Breast epithelium (tissue), 4 donors: ENCODE data around the gene NDUFS6. TPM values are rescaled to one million over a fixed set of nuclear protein-coding genes. Genes with fewer than 3 reads are reported as not detected.

Source experiments
- DNase-seq, 2 donors: peaks; one replicate each; pipeline ENCODE4 v3.0.0-alpha.2; 2019; ENCODE audit warnings: low spot score in 2 of 2
- H3K27ac ChIP-seq, 2 donors: fragments of 200-600 bp; sonication (generic) in 1 of 2; one replicate each; pipeline ENCODE4 v1.5.1; 2016 to 2019; ENCODE audit warnings: mild to moderate bottlenecking in 1 of 2
- H3K27me3 ChIP-seq, 2 donors: fragments of 200-600 bp; sonication (generic) in 1 of 2; one replicate each; pipeline versions ENCODE4 v1.5.1 to v1.6.0; 2017 to 2019; ENCODE audit warnings: control low read depth in 1 of 2, mild to moderate bottlenecking in 1 of 2
- H3K36me3 ChIP-seq: fragments of 200-600 bp; one replicate; pipeline ENCODE4 v1.5.1; 2019
- H3K4me1 ChIP-seq, 2 donors: fragments of 200-600 bp; sonication (generic); one replicate each; pipeline ENCODE4 v1.5.1; 2016 to 2019; ENCODE audit warnings: control low read depth in 1 of 2
- H3K4me3 ChIP-seq, 3 donors: fragments of 200-600 bp; sonication (generic); 1 replicate in 2 of 3; 2 replicates in 1 of 3; pipeline ENCODE4 v1.5.1; 2016 to 2019; ENCODE audit warnings: mild to moderate bottlenecking in 3 of 3, moderate library complexity in 2 of 3
- H3K9me3 ChIP-seq, 2 donors: fragments of 200-600 bp; sonication (generic) in 1 of 2; one replicate each; pipeline ENCODE4 v1.5.1; 2016 to 2019; ENCODE audit warnings: control low read depth in 1 of 2
- POLR2A ChIP-seq: fragments of 450-650 bp; IDR thresholded peaks from one replicate; pipeline ENCODE4 v1.6.1; 2016; ENCODE audit warnings: antibody characterized with exemption, mild to moderate bottlenecking, moderate library complexity
- POLR2AphosphoS5 ChIP-seq, 3 donors: sonication (generic); formaldehyde crosslinking; IDR thresholded peaks; one replicate each; pipeline ENCODE4 v1.6.1; 2017; ENCODE audit warnings: antibody characterized with exemption in 3 of 3
- intact Hi-C: fragments of 100-400 bp; cut with DNase I; formaldehyde crosslinking; loops from one replicate; pipeline ENCODE4 v1.15.1; 2023; ENCODE audit warnings: low total_unique reads
- total RNA-seq, 3 donors: library from RNA; depleted of rRNA; stranded (reverse); fragments of >200 nt; gene quantifications; one replicate each; pipeline ENCODE4 v1.1.0, GENCODE V29; 2016
- TF ChIP-seq, protein P1 (sequence below), 3 donors: fragments of 450-650 bp; IDR thresholded peaks; one replicate each; pipeline ENCODE4 v1.5.1; 2016 to 2017; ENCODE audit warnings: antibody characterized with exemption in 3 of 3, mild to moderate bottlenecking in 3 of 3, moderate library complexity in 3 of 3

The NDUFS6 gene
- 10 to 100 TPM; 37.9 to 68.8 (median 48.0) TPM for total RNA-seq

DNA sequence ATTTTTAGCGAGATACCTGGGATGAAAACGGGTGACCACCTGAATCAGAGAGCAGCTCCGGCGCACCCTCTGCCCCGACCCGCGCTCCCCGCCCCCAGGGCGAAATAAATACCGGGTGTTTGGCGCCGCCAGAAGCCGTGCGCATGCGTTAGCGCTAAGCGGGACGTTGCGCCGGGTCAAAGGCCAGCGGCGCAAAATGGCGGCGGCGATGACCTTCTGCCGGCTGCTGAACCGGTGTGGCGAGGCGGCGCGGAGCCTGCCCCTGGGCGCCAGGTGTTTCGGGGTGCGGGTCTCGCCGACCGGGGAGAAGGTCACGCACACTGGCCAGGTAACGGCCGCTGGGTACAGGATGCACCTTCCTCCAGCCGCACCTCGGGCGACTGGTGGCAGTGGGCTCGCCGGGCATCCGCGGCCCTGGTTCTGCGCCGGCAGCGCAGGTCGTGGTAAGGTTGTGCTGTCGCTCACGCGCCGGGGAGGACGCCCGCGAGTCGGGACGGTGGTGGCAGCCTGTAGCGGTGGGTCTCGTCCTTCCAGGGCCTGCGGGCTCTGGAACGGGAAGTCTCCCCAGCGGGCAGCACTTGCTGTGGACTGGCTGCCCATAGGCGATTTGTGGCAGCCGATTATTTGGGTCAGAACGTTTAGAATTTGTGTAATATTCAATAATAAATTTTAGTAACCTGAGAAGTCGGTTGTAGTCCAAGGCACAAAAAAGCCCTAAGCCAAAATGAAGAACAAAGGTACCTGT is at the start of gene NDUFS6:
Gene NDUFS6 (plus strand): TSS at position 186 of the 745 bp plus-strand sequence. CDS start 11 bp downstream, at position 197.
- peak within 1 kb of the TSS; percentile 88 to 93 for H3K27ac ChIP-seq
- intact Hi-C loops = no loop called here
- no peaks in the 10 kb centered on the region for H3K9me3 ChIP-seq
- peak in 1 of 2 donors; percentile 29 for DNase-seq
- peaks cover 0 to 12% of the 10 kb centered on the region in 2 donors for H3K4me1 ChIP-seq
- H3K27me3 ChIP-seq = no peaks in the 10 kb centered on the region
- peak in 2 of 3 donors; percentile 53 to 55 for TF ChIP-seq POLR2AphosphoS5 (IDR thresholded peaks at IDR 0.05)
- TF ChIP-seq, protein P1, sequence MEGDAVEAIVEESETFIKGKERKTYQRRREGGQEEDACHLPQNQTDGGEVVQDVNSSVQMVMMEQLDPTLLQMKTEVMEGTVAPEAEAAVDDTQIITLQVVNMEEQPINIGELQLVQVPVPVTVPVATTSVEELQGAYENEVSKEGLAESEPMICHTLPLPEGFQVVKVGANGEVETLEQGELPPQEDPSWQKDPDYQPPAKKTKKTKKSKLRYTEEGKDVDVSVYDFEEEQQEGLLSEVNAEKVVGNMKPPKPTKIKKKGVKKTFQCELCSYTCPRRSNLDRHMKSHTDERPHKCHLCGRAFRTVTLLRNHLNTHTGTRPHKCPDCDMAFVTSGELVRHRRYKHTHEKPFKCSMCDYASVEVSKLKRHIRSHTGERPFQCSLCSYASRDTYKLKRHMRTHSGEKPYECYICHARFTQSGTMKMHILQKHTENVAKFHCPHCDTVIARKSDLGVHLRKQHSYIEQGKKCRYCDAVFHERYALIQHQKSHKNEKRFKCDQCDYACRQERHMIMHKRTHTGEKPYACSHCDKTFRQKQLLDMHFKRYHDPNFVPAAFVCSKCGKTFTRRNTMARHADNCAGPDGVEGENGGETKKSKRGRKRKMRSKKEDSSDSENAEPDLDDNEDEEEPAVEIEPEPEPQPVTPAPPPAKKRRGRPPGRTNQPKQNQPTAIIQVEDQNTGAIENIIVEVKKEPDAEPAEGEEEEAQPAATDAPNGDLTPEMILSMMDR (IDR thresholded peaks at IDR 0.05) = no peak
- no peaks in the 10 kb centered on the region for H3K36me3 ChIP-seq
- H3K4me3 ChIP-seq = peak within 1 kb of the TSS; percentile 91 to 97 (median 97)

DNA sequence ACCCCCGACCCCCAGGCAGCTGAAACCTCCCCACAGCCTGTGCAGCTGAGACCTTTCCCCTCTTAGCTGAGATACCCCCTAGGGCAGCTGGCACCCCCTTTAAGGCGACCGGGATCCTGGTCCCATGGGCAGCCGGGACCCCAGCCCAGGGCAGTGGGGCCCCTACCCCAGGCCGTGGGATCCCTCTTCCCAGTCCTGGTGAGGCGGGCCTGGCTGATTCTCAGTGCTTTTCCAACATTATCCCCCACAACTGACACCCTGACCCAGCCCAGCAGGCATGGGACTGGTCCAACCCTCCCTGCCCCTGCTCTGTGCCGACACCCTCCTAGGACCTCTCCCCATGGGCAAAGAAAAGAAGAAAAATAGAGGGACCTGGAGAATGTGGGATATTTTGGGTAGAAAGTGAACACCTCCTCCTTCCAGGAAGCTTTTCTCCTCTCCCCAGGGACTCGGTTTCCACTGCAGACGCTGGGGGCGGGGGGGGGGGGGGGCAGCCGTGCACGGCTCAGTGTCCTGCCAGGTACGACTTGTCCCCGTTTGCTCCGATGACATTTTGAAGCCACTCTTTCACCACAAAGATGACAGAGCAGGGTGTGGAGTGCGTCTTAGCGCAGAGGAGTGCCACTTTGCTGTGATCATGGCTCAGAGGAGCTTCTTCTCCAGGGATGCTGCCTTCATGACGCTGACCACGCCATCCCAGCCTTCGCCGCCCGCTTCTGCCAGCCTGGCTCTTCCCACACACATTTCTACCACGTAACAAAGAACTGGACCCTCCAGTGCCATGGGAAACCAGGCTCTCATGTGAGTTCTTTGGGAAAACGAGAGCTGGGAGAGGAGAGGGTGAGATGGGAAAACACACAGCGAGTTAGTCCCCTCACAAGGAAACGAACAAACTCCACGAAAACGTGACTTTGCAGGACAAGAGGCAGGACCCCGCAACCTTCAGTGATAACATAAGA is 49.1 kb upstream of the NDUFS6 start:
- H3K9me3 ChIP-seq = no peaks in the 10 kb centered on the region
- H3K27me3 ChIP-seq = peaks cover 0 to 26% of the 10 kb centered on the region in 2 donors
- H3K36me3 ChIP-seq = no peaks in the 10 kb centered on the region
- peak in 1 of 2 donors; percentile 31 for DNase-seq
- no peak overlapping the region for H3K27ac ChIP-seq
- TF ChIP-seq POLR2AphosphoS5 (IDR thresholded peaks at IDR 0.05) (no peak), POLR2A (no peak)
- TF ChIP-seq, protein P1 (IDR thresholded peaks at IDR 0.05) = no peak
- H3K4me1 ChIP-seq = no peaks in the 10 kb centered on the region
- intact Hi-C loops = no loop called here
- no peak overlapping the region for H3K4me3 ChIP-seq

DNA sequence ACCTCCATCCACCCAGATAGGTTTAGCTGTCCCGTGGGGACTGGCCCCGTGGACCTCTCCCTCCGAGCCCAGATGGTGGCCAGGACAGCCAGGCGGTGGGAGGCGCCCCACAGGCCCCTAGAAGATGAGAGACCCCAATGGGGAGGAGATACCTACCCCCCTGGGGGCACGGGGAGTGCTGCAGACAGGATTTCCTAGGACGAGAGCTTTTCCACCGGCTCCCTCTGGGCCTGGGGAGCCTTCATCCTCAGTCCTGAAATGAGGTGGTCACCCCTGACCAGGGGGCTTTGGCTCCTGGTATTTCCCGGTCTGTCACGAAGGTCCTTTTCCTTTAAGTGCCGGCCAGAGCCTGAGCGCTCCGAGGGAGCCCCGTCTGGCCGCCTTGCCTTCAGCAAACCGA is 48.3 kb upstream of the NDUFS6 start:
- TF ChIP-seq, protein P1 (IDR thresholded peaks at IDR 0.05) = no peak
- TF ChIP-seq POLR2AphosphoS5 (IDR thresholded peaks at IDR 0.05) = no peak
- no peak for TF ChIP-seq POLR2A
- no peaks in the 10 kb centered on the region for H3K9me3 ChIP-seq
- no peak overlapping the region for H3K4me3 ChIP-seq
- peak in 1 of 2 donors; percentile 40 for DNase-seq
- peaks cover 0 to 23% of the 10 kb centered on the region in 2 donors for H3K27me3 ChIP-seq
- intact Hi-C loops = no loop called here
- H3K27ac ChIP-seq = no peak overlapping the region
- H3K36me3 ChIP-seq = no peaks in the 10 kb centered on the region
- no peaks in the 10 kb centered on the region for H3K4me1 ChIP-seq

DNA sequence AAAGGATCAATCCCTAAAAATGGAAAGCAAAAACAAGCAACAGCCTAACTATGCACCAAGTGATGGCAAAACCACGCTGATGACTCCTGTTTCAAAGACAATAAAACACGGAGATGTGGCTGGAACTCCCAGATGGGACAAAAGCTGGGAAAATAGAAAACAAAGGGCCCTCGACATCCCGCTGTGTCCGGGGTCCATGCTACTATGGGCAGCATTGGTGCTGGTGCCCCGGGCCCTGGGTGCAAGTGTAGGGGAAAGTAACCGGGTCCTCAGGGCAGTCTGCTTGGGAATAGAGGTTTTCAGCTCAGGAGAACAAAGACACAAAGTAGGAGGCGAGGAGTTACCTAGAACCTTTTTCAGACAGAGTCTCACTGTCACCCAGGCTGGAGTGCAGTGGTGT is 47.7 kb upstream of the NDUFS6 start:
- Histone ChIP-seq H3K27ac (no peak overlapping the region), H3K27me3 (peaks cover 0 to 23% of the 10 kb centered on the region in 2 donors), H3K4me3 (no peak overlapping the region), H3K36me3 (no peaks in the 10 kb centered on the region), H3K4me1 (no peaks in the 10 kb centered on the region), H3K9me3 (peaks cover 0 to 3% of the 10 kb centered on the region in 2 donors)
- intact Hi-C loops = no loop called here
- DNase-seq = no peak
- TF ChIP-seq, protein P1 (IDR thresholded peaks at IDR 0.05) = no peak
- TF ChIP-seq POLR2AphosphoS5 (IDR thresholded peaks at IDR 0.05) = no peak
- TF ChIP-seq POLR2A = no peak
